Endothelial cell (in vitro differentiated cells): ENCODE data around the gene RALGAPB. TPM values are rescaled to one million over a fixed set of nuclear protein-coding genes. Genes with fewer than 3 reads are reported as not detected.
"Not testable (repeated sequence)": the region's sequence is repeated elsewhere in the genome, so short reads cannot be mapped to it uniquely, and the experiment has no call there.

ENCODE experiments used
- DNase-seq: peaks from one replicate; pipeline ENCODE4 v3.0.0; 2021; ENCODE audit warnings: low spot score
- H3K27ac Mint-ChIP-seq: one replicate; pipeline ENCODE4 v1.8.0; 2021; ENCODE audit warnings: mixed read lengths, inconsistent platforms; ENCODE audit not compliant: unreplicated experiment
- H3K27me3 Mint-ChIP-seq: one replicate; pipeline ENCODE4 v1.8.0; 2021; ENCODE audit warnings: mild to moderate bottlenecking, moderate library complexity, mixed read lengths, inconsistent platforms; ENCODE audit not compliant: unreplicated experiment
- H3K36me3 Mint-ChIP-seq: one replicate; pipeline ENCODE4 v1.8.0; 2021; ENCODE audit warnings: mild to moderate bottlenecking, low read depth, mixed read lengths, inconsistent platforms; ENCODE audit not compliant: unreplicated experiment
- H3K4me1 Mint-ChIP-seq: one replicate; pipeline ENCODE4 v1.8.0; 2021; ENCODE audit warnings: mild to moderate bottlenecking, mixed read lengths, inconsistent platforms; ENCODE audit not compliant: unreplicated experiment
- H3K4me3 Mint-ChIP-seq: one replicate; pipeline ENCODE4 v1.8.0; 2021; ENCODE audit warnings: mild to moderate bottlenecking, mixed read lengths, inconsistent platforms; ENCODE audit not compliant: unreplicated experiment
- H3K9me3 Mint-ChIP-seq: one replicate; pipeline ENCODE4 v1.8.0; 2021; ENCODE audit warnings: mixed read lengths, inconsistent platforms; ENCODE audit not compliant: unreplicated experiment
- CTCF ChIP-seq: fragments of 200-600 bp; sonication (generic); IDR thresholded peaks from one replicate; pipeline ENCODE4 v1.5.0; 2021; ENCODE audit warnings: antibody characterized with exemption; ENCODE audit not compliant: unreplicated experiment
- total RNA-seq: library from RNA; stranded (reverse); fragmentation: NEBNext Ultra II Directional; extraction: Animal tissue kit (Norgen Biotek cat#: 25700); gene quantifications from one replicate; pipeline ENCODE4 v1.2.1, GENCODE V29; 2021; ENCODE audit not compliant: unreplicated experiment

Gene RALGAPB
- total RNA-seq, 1 donor from 2014 or later, result 46.0 TPM

- no peak for TF ChIP-seq CTCF
- peaks cover 21% of the 10 kb centered on the region for H3K4me1 Mint-ChIP-seq
- H3K4me3 Mint-ChIP-seq, result no peak overlapping the region
- no peak overlapping the region for H3K27ac Mint-ChIP-seq
- H3K9me3 Mint-ChIP-seq, result no peaks in the 10 kb centered on the region
- no peak for DNase-seq
- peaks cover 31% of the 10 kb centered on the region for H3K36me3 Mint-ChIP-seq
- H3K27me3 Mint-ChIP-seq, result no peaks in the 10 kb centered on the region
Measured at GRCh38 chr20:38453941-38454340, 18.7 kb upstream of the RALGAPB start.

- no peaks in the 10 kb centered on the region for H3K27me3 Mint-ChIP-seq
- no peak overlapping the region for H3K4me3 Mint-ChIP-seq
- H3K9me3 Mint-ChIP-seq, result no peaks in the 10 kb centered on the region
- H3K4me1 Mint-ChIP-seq, result peaks cover 12% of the 10 kb centered on the region
- no peak for TF ChIP-seq CTCF
- no peak for DNase-seq
- H3K36me3 Mint-ChIP-seq, result peaks cover 22% of the 10 kb centered on the region
- no peak overlapping the region for H3K27ac Mint-ChIP-seq
Measured at GRCh38 chr20:38454556-38455473, 17.8 kb upstream of the RALGAPB start.

GRCh38 chr20:38458314-38458713, 14.3 kb upstream of the RALGAPB start:
- no peak overlapping the region for H3K4me3 Mint-ChIP-seq
- H3K27me3 Mint-ChIP-seq, result no peaks in the 10 kb centered on the region
- H3K36me3 Mint-ChIP-seq, result peaks cover 3% of the 10 kb centered on the region
- peaks cover under 1% of the 10 kb centered on the region for H3K4me1 Mint-ChIP-seq
- no peak for TF ChIP-seq CTCF
- no peaks in the 10 kb centered on the region for H3K9me3 Mint-ChIP-seq
- no peak overlapping the region for H3K27ac Mint-ChIP-seq
- DNase-seq, result no peak

- peaks cover 3% of the 10 kb centered on the region for H3K36me3 Mint-ChIP-seq
- no peaks in the 10 kb centered on the region for H3K4me1 Mint-ChIP-seq
- no peaks in the 10 kb centered on the region for H3K27me3 Mint-ChIP-seq
- no peak for DNase-seq
- TF ChIP-seq CTCF, result no peak
- no peak overlapping the region for H3K27ac Mint-ChIP-seq
- H3K4me3 Mint-ChIP-seq, result no peak overlapping the region
- H3K9me3 Mint-ChIP-seq, result no peaks in the 10 kb centered on the region
Measured at GRCh38 chr20:38460040-38460623, 12.5 kb upstream of the RALGAPB start.

GRCh38 chr20:38460631-38461030, 12.0 kb upstream of the RALGAPB start:
- not testable (repeated sequence) for H3K27me3 Mint-ChIP-seq, H3K27ac Mint-ChIP-seq, H3K36me3 Mint-ChIP-seq, H3K4me1 Mint-ChIP-seq, DNase-seq, H3K9me3 Mint-ChIP-seq, H3K4me3 Mint-ChIP-seq

- H3K9me3 Mint-ChIP-seq, H3K4me1 Mint-ChIP-seq, H3K4me3 Mint-ChIP-seq, H3K36me3 Mint-ChIP-seq, H3K27me3 Mint-ChIP-seq, H3K27ac Mint-ChIP-seq, DNase-seq: not testable (repeated sequence)
Measured at GRCh38 chr20:38461167-38461566, 11.5 kb upstream of the RALGAPB start.

- not testable (repeated sequence) for H3K36me3 Mint-ChIP-seq, DNase-seq, H3K27ac Mint-ChIP-seq, H3K9me3 Mint-ChIP-seq, H3K27me3 Mint-ChIP-seq, H3K4me3 Mint-ChIP-seq, H3K4me1 Mint-ChIP-seq
Measured at GRCh38 chr20:38461569-38461968, 11.1 kb upstream of the RALGAPB start.
